Measurements from ENCODE around the gene LRRFIP1.
"Not testable (repeated sequence)": the region's sequence is repeated elsewhere in the genome, so short reads cannot be mapped to it uniquely, and the experiment has no call there.

The LRRFIP1 gene, protein sequence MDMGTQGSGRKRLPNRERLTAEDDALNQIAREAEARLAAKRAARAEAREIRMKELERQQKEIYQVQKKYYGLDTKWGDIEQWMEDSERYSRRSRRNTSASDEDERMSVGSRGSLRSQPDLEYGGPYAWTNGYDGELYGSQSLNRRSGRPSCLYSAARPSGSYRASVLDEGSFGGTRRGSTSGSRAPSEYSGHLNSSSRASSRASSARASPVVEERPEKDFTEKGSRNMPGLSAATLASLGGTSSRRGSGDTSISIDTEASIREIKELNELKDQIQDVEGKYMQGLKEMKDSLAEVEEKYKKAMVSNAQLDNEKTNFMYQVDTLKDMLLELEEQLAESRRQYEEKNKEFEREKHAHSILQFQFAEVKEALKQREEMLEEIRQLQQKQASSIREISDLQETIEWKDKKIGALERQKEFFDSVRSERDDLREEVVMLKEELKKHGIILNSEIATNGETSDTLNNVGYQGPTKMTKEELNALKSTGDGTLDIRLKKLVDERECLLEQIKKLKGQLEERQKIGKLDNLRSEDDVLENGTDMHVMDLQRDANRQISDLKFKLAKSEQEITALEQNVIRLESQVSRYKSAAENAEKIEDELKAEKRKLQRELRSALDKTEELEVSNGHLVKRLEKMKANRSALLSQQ

DNA sequence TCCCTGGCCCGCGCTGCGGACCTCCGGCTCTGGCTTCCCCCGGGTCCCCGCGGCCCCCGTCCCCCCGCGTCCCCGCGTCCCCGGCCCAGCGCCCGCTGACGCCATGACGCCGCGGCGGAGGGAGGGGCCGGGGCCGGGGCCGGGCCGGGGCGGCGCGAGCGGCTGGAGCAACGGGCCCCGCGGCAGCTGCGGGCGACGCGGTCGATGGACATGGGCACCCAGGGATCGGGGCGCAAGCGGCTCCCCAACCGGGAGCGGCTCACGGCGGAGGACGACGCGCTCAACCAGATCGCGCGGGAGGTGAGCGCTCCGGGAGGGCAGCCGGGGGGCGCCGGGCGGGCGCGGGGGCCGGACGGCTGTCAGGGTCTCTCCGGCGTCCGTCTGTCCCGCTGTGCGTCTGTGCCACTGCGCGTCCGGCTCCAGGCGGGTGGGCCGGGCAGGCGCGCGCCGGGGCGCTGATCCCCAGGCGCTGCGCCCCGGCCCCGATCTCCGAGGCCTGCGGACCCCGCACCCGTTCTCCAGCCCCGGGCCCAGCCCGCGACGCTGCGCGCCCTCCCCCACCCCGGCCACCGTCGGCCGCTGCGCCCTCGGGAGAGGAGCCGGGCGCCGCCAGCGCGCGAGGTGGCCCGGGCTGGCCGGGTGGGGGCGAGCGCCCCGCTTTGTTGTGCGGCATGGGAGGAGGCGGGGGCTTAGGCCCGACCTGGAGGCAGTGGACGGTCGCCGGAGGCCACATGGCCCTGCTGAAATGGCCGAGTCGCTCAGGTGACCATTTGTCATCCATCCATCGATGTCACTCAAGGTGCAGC lies at the start of gene LRRFIP1:
LRRFIP1 (plus strand) TSS at position 147 of the 806 bp plus-strand sequence; CDS start at position 205, 58 bp downstream.
- no peak for DNase-seq

DNA sequence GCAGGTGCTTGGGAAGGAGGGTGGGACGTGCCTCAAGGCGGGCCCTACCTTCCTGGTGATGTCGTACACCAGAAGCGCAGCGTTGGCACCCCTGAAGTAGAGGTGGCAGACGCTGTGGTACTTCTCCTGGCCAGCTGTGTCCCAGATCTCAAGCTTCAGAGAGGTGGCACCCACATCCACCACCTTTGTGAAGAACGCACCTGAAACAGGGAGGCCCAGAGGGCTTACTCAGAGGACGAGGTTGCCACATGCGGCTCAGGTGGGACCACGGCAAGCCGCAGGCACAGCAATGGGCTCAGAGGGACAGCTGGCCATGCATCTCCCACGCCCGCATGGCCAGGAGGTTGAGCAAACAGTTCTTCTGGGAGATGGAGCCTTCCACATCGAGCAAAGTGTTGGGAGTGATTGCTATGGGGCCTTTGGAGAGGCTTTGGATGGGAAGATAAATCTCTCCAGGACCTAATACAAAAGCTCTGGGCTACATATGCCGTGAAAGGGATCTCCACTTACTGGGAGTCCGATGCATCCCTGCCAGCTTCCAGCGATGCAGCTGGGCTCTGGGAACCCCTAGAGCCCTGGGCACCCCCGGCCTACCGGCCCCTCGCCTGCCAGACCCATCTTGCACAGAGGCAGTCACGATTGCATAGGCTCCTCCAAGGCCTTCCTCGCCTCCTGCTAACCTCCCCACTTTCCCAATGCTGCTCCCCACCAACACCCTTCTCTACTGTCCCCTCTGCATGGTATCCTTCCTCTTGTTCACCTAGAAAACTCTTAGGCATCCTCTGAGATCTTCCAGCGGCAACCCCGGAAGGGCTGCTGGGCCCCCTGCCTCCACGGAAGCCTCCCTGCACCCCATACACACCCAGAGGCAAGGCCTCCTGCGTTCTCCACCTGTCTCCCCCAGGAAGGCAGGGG lies 49.2 kb upstream of the LRRFIP1 start:
- no peak for DNase-seq

DNA sequence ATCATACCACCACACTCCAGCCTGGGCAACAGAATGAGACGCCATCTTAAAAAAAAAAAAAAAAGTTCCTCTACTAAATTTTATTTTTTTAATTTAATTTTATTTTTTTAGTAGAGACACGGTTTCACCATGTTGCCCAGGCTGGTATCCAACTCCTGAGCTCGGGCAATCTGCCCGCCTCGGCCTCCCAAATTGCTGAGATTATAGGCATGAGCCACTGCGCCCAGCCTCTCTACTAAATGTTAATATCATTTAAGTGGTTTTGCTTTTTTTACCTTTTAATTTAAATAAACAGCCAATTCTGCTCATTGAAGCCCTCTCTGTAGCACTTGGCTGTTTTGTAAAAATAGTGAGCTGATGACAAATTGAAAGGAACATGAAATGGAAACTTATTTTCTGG lies 46.1 kb upstream of the LRRFIP1 start:
- no peak for DNase-seq

DNA sequence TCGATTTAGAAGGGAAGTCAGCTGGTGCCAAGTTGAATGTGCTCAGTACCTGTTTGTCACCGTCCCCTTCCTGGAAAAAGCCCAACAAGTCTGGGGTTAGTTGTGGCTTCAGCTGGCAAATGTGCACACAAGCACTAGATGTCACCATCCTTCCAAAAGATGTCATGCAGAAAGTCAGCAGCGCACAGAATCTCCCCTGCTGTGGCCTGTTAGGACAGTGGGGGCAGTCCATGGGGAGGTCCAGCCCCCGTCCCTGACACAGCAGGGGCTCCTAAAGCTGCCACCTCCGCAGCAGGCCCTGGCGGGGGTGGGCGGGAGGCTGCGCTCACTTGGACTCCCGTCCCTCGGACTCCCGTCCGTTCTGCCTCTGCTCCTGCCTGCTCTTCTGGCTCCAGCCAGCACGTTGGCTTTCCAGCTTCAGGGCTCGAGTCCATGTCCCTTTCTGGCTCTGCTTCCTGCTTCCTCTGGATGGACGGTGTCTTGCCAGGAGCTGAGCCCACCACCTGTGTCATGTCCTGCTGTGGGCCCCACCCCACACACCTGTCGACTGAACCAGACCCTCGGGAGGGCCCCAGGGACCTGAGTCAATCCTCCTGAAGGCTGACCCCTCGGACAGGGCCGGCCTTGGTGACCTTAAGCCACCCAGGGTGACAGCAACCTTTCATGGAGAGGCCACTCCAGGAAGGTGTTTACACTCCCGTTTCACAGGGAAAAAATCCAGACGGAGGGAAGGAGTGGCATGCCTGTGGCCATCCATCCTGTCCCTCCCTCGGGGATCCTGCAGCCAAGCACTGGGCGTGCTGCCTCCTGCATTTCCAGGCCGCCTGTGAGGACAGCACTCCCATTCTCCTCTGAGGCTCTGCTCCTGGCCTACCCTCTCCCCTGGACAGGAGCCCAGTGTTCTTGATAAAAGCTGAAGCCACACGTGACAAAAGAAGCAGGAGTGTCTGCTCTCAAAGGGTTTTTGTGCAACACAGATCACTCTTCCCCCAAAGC lies 45.3 kb upstream of the LRRFIP1 start:
- no peak for DNase-seq

DNA sequence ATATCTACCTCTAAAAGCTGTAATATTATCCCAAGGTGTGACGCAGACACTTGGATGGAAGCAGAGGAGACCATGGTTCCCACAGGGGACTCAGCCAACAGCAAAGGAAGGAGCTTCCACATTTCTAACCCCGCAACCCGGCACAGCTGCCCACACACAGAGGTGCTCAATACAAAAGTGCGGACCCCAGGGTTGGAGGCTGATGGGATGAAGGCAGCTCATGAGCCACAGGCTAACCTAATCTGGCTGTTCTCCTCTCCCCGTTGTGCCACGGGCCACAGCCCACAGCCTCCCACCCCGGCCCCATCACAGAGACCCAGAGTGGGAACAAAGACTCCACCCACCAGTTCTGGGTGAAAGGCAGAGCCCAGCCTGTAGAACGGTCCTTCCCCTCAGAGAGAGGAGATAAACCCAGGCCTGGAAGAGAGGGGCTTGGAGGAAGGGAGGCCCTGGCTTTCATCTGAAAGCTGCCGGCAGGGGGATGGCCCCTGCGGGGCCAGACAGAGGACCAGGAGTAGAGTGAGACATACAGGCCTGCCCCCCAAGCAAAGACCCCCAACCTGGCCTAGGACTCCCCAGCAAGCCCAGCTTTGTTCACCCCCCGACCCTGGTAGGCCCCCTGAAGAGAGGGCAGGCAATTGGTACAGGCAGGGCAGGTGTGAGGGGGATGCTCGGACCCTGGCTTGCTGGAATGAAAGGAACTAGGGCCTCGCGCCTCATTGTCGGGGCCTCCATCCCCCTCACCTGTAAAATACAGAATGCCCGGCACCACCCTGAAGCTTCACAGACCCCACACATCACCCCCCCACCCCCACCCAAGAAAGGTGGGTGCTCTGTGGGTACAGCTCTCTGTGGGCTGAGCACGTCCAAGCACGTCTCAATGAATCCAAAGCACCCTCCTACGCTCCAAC lies 43.7 kb upstream of the LRRFIP1 start:
- DNase-seq: no peak

DNA sequence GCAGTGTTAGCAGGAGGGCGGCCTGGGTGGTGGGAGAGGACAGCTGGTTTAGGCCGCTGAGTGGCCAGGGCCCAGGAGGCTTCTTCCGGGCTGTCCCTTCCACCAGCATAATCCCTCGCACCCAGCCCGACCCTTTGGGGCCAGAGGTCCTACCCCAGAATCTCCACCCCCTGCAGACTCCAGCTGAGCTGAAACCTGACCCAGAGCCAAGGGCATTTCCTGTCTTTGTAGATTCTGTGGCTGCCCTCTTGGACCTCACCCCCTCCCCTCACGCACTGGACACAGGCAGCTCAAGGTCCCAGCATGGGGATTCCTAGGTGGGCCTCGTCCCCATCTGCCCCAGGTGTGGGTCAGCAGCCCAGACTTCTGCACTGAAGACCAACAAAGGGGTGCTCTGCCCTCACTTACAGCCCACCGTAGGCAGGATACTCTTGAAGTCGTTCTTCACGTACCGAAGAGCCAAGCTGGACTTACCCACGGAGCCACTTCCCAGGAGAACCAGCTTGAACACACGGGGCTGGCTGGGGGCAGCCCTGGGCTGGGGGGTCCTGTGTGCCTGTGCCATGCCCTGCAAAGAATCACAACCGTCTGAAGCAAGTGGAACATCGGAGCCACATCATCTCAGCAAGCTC lies 41.7 kb upstream of the LRRFIP1 start:
- no peak for DNase-seq

DNA sequence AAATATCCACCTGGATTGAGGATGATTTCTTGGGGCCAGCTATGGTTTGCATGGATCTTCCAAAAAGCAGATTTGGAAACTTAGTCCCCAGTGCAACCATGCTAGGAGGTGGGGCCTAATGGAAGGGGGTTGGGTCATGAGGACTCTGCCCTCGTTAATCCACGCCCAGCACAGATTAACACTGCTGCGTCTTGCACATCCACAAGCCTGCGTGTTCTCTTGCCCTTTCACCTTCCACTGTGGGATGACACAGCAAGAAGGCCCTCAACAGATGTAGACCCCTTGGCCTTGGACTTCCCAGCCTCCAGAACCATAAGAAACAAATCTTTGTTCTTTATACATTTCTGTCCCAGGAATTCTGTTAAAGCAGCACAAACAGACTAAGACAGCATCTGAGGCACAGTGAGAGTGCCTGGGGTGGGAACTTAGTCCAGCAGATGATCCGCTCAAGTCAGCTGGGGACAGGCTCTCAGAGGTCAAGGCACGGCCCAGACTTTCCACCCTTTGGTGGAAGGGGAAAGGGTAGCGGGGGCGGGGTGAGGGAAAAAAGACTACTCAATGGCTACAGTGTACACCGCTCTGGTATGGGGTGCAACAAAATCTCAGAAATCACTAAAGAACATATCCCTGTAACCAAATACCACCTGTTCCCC lies 39.2 kb upstream of the LRRFIP1 start:
- no peak for DNase-seq

DNA sequence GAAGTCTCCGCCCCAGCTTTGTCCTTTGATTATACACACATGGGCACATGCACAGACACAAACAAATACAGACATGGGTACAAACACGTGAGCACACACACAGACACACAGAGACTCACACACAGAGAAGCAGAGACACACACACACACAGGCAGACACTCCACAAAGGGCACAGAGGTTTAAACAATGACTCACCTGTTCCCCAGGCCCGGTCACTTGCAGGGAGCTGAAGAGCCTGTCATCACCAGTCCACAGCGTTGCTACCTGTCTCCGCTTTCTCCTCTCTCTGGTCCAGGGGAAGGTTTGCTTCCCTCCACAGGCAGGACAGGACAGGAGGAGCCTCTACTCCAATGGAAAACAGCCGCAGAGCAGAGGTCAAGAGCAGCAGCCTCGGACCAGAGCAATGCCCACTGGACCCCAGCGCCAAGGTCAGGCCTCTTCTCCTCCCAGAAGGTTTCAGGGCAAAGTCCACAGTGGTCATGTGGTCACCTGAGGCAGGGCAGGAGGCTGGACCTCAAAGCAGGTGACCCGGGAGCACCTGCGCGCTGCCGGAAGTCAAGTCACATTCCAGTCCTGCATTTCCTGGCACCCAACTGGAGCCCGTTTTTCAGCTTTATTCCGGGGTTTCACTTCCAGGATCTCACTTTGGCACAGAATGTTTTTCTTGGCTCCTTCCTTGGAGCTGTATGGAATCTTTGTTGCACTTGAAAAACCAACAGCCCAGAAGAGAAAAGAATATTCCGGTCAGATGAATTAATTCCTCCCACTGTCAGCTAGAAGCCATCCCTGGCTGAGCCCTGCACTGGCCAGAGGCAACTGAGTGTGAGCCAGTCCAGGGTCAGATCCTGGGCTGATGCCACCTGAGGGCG lies 36.9 kb upstream of the LRRFIP1 start, which contains the start of gene RAB17:
RAB17 (minus strand) TSS at position 463 of the 869 bp plus-strand sequence. CDS start 4,580 bp downstream, outside the sequence.
- DNase-seq: no peak

DNA sequence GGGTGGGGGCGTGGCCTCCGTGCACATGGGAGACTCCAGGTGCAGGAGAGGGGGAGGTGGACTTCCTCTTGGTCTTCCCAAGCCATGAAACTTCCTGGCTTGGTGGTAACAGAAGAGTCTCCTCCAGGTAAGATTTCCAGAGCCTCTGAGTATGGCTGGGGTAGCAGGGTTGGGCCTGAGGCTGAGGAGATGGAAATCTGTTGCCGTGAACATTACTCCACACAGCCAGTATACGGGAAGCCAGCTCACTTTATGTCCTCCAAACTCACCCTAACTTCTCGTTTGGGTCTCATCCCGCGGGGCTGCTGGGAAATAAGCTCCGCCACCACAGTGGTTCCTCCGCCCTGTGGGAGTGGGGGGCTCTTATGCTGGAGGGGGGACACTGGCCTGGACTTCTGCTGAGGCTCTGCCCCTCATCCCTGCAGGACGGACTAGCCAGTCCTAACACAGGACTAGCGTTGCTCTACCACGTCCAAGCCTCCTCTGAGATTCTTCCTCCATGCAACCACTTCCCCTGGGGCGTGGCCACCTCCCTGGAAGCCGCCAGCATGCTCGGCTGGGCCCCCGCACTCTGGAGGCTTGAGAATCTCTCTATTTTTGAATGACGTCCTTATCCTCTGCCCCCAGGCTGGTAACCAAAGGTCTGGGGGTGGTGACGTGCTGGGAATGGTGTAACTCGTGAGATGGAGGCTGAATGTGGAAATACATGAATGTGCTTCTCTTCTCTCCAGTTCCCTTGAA lies 36.1 kb upstream of the LRRFIP1 start:
- no peak for DNase-seq

DNA sequence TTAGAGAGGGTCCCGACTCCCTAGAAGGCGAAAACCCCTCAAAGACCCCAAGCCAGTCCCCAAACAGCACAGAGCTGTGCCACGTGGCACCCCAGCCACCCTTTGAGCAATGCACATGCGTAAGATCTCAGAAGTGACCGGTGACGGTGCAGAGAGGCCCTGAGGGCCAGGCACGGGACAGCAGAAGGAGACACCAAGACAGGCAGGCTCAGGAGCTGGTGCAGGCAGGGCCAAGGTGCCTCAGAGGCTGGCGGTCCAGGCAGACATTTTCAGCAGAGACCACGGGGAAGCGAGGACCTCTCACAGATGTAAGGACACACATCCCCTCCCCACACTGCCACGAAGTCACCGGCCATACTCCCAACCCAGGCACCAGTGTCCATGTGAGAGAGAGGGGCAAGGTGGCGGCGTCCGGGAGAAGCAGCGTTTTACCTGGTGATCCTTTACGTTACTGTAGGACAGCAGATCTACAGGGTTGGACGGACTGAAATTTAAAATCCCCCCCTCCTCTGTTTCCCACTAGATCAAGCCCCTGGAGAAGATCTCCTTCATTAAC lies 34.9 kb upstream of the LRRFIP1 start:
- no peak for DNase-seq

DNA sequence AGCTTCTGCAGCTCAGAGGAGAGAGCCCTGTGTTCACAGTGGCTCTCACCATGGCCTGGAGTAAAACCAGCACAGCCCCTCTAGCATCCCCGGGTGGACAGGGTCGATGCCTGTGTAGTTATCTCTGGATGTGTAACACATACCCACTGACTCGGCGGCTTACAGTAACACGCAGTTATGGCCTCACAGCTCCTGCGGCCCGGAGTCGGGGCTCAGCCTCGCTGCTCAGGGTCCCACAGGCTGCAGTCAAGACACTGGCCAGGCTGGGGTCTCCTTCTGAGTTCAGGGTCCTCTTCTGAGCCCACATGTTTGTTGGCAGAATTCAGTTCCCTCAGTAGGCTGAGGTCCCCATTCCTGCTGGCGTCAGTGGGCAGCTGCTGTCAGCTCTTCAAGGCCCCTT lies 34.4 kb upstream of the LRRFIP1 start:
- no peak for DNase-seq

DNA sequence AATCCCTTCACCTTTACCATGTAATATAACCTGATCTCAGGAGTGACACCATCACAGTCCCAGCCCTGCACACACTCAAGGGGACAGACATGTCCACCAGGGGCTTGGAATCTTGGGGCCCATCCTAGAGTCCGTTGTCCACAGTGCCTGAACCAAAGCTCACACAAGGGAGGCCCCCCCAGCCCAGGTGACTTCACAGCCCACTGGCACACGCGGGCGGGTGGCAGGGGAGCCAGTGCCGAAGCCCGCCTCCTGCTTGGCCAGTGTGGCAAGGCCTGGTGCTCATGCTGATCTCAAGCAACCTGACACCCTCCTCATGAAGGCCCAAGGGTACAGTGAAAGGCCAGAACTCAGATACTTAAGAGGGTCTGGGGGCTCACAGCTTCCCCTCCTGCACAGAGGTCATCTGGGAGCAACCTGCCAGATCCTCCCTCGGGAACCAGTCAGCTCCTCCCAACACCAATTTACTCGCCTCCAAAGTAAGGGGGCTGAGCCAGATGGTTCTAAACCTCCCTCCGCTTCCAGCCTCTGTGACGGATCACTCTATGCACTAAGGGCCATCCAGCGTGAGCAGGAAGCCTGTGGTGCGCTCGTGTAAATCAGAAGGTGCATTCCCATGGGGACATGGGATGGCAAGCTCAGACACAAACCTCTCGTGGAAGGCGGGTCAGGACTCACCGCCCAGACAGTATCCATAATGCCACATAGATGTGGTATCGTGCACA lies 33.6 kb upstream of the LRRFIP1 start:
- DNase-seq: no peak

DNA sequence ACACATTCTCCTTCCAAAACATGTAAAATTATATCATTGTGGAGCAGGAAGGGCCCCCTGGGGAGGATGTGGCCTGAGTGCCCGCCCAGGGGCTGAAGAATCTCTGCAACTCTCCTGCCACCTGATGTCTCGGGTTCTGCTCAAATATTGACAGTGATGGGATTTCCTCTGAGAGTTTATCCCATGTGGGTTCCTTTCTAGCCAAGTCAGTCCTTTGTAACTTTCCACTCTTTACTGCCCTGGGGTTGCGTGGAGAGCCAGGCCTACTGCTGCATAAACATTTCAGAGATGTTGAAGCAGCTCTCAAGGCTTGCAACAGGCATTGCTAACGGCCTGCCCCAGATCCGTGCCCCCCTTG lies 32.9 kb upstream of the LRRFIP1 start:
- no peak for DNase-seq

DNA sequence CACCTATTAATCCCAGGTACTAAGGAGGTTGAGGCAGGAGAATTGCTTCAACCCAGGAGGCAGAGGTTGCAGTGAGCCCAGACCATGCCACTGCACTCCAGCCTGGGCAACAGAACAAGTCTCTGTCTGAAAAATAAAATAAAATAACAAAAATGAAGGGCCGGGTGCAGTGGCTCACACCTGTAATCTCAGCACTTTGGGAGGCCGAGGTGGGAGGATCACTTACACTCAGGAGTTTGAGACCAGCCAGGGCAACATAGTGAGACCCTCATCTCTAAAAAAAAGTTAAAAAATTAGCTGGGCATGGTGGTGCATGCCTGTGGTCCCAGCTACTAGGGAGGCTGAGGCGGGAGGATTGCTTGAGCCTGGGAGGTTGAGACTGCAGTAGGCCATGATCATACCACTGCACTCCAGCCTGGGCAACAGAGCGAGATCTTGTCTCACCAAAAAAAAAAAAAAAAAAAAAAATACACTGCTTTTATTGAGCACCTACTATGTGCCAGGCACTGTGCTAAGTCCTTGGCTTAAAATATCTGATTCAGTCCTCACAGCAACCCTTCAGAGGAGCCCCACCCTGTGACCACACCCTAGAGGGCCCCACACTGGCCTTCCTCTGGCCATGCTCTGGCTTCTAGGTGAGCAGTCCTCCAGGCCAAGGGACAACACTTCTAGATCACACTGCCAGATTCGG lies 31.4 kb upstream of the LRRFIP1 start:
- DNase-seq: not testable (repeated sequence)

DNA sequence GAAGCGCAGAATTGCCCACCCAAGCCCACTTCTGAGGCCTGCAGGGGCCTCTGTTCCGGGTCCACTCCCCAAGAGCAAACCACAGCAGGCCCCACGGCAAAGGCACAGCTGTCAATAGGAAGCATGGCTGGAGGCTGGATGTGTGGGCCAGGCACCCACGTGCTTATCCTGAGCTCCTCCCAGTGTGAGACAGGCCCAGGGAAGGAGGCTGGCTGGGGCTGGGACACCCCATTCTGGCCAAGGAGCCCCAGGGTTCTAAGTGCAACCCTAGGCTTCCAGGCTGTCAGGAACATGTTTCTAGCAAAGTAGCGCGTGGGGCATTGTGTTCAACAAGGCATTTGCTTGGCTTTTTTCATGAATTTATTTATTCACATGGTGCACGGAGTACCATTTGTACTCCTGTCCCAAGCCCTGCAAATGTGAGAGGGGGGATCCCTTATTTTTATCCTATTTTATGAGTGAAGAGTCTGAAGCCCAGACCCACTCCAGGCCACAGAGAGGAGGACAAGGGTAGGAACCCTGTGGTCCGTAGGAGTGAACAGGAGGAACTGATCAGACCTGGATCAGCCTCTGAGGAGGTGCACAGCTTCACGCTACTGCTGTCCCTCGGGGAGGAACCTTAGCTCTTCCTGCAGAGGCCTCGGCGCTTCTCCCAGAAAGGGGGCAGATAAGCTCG lies 30.7 kb upstream of the LRRFIP1 start:
- no peak for DNase-seq

Data from GF-D8 (cell line).